Activated CD4-positive, alpha-beta T cell treated with anti-CD3 and anti-CD28 coated beads, Interleukin-10, Interleukin-2, amounts not matched to agents 100 ng/mL and 50 ng/mL, durations not matched to agents 16 hours and 8 hours (primary cell): ENCODE results near the gene PDE7B.
"Not testable (repeated sequence)": the region's sequence is repeated elsewhere in the genome, so short reads cannot be mapped to it uniquely, and the experiment has no call there.

Experiments
- DNase-seq: peaks from one replicate; pipeline ENCODE4 v3.0.0-alpha.2; 2020

The PDE7B gene

DNA sequence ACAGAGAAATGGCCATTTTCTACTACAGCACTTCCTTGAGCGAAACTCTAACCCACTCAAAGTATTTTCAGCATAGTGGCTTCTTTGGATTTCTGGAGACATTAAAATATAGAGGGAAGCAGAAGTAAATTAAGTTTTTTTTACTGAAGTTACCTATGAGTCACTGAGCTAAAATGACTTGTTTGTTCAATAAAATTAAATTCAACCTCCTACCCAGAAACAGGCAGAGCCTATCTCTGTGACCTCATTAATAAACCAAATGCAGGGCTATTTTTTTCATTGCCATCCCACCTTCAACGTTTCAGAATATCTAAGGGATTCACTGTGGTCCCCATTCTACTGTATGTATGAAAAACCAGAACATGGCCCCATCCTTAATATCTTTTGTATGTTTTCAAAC is 265.6 kb downstream of the PDE7B start:
- DNase-seq: no peak

DNA sequence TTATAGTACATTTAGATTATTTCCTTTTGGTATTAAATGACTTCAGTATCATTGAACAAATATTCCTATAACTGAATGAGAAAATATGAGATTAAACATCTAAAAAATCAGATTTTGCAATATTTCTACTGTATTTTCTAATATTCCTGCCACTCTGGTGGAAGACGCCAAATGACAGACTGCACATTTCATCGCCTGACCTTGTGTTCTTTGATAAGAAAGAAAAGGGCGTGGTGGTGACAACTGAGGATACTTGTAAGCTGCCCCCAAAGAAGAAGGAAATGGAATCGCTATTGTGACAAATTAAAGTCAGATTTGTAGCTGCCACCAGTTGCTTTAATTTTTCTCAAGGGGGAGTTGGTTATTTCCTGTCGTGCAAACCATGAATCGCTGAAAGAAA is 267.3 kb downstream of the PDE7B start:
- no peak for DNase-seq

DNA sequence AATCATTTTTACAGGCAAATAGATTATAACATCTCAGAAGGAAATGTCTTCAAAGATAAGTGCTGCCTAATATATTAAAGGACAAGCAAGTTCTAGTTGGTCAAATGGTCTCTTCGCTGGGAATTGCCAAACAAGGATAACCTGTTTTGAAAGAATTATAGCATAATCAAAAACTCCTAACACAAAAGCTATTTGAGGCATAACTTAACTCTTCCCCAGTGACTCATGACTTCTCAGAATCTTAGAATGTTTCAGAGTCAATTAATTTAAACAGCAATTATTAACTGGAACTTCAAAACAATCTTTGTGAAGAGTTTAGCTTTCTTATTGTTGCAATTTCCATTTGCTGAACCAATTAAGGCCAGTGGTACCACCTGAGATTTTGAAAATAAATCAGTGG is 272.0 kb downstream of the PDE7B start:
- no peak for DNase-seq

DNA sequence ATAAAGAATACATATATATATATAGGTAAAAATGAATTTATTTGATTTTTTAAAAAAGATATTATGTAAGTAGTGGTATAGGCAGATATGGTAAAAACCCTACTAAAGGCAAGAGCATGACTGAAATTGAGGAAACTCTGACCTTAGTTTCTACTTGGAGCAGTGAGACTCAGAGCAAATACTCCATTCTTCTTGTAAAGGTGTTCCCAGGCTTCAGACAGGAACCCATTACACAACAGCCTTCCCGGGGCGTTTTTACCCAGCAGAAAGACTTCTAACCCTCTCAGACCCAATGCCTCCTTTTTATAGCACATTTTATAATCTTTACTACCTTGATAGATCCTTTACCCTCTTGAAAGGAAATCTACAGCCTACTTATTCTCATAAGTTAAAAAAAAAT is 274.1 kb downstream of the PDE7B start:
- no peak for DNase-seq

DNA sequence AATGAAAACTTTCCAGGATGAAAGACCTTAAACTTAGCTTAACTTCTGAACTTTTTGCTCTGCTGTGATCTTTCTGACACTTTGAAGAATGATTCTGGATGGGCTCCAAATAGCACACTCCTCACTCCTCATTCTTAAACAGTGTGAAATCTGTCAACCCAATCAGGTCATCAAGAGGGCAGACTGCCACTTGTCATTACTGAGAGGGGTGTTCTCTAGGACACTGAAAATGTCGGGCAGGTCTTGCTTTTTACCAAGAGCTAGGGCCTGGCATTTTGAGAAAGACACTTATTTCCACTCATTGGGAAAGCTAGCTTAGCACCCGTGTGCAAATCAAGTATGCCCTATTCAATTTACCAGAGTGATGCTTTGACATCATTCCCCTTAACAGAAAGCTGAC is 276.4 kb downstream of the PDE7B start:
- DNase-seq: no peak

DNA sequence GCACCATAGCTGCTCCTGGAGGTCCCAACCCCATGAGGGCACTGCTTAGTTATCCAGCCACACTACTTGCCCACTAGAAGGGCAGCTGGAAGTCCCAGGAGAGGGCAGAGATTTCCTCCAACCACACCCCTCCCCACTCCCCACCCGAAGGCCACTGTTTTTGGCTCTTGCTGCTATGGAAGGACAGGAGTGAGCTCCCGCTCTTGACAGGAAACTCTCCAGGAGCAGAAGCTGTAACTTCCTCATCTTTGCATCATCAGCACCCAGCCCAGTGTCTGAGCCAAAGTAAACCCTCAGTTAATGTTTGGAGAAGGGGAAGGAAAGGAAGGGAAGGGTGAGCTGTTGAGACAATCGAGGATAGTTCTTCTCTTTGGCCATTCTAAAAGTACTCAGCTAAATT is 277.9 kb downstream of the PDE7B start:
- no peak for DNase-seq

DNA sequence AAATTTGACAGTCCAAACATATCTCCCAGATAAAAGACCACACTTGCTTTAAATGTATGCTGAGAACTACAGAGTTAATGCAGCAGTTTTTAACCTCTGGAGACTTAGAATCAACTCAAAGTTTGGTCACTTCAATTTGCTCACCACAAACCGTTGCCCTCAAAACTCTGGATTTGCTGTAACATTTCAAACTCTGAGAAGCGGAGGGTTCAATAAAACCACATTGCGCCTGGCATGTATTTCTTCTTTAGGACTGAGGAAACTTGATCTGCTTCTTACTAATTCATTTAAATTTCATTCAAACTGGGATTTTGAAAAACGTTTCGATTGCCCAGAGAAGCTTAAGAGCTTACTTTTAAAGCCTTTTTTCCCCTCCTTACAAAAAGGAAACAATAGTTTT is 282.8 kb downstream of the PDE7B start:
- no peak for DNase-seq

DNA sequence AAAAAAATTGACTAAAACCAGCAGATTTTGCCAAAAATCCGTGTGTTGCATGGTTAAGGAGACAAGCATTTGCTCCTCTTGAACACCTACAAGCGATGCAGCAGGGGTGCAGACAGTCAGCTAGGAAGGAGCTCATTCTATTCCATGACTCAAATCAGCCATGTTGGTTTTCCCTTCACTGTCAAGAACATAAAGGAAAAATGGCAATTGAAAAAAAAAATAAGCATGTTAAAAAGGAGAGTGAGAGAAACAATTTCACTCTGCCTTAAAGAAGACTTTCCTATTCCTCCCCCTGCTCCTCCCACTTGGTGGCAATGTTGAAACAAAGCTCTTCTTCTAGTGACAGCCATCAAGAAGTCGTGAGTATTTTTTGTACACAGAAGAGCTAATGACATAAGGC is 283.2 kb downstream of the PDE7B start:
- DNase-seq: no peak

DNA sequence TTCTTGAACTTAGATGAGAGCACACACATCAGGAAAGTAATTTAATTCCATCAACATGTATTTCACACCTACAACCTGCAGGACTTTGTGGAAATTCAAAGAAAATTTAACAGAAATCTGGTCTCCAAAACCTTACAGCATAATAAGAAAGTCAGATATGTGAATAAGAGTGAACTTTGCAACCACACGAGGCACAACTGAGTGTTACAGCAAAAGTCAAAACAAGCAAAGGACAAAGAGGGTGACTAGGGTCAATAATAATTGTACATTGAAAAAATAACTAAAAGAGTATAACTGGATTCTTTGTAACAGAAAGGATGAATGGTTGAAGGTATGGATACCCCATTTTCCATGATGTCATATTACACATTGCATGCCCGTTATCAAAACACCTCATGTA is 284.8 kb downstream of the PDE7B start:
- no peak for DNase-seq

DNA sequence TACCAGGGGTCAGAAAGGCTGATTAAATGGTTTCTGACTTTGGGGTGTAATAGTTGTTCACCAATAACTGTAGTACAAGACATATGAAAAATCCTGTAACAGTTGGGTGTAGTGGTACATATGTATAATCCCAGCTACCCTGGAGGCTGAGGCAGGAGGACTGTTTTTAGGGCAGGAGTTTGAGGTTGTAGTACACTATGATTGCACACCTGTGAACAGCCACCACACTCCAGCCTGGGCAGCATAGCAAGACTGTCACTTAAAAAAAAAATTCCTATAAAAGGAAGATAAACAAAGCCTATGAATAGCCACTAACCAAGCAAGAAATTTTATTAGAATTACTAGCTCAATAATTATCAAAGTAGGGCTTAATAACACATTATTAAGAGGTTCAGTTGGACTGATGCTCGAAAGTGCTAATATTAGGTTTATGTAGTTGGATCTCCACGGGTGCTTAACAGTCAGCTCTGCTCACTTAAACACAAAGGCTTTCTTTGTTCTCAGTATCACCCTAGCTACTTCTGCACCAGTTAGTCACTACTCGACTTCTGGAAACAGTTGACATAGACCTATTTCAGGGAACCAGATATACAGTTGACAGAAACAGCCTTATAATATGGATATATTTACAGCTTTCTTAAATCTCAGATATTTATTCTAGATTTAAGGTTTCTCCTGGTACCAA is 285.6 kb downstream of the PDE7B start:
- no peak for DNase-seq

DNA sequence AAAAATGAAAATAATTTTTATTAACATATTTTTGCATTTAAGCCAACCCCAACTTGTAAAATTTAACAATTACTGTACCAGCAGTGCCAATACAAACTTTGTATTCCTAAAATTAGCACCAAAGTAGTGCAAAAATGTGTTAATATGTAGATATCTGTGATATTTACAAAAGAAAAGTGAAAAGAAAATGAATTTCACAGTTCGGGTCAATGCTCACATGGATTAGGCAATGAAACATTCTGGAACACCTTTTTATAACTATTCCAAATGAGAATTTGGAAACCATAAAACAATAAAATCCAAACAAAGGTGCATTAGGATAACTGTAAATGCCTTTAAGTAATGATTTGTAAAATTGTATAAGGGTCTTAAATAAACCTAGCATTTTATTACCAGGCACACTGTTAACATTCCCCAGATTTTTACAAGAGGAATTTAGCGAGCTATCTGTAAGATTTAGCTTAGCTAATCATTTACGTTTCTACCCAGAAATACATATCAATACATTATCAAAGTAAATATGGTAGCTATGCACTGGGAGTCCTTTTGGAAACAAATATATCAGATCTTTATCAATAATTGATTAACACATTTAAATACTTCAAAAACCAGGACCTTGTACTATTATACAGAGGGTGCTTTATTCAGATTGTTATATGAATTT is 286.4 kb downstream of the PDE7B start:
- no peak for DNase-seq

DNA sequence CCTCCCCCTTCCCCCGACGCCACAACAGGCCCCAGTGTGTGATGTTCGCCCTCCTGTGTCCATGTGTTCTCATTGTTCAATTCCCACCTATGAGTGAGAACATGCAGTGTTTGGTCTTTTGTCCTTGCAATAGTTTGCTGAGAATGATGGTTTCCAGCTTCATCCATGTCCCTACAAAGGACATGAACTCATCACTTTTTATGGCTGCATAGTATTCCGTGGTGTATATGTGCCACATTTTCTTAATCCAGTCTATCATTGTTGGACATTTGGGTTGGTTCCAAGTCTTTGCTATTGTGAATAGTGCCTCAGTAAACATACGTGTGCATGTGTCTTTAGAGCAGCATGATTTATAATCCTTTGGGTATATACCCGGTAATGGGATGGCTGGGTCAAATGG is 287.6 kb downstream of the PDE7B start:
- DNase-seq: not testable (repeated sequence)

DNA sequence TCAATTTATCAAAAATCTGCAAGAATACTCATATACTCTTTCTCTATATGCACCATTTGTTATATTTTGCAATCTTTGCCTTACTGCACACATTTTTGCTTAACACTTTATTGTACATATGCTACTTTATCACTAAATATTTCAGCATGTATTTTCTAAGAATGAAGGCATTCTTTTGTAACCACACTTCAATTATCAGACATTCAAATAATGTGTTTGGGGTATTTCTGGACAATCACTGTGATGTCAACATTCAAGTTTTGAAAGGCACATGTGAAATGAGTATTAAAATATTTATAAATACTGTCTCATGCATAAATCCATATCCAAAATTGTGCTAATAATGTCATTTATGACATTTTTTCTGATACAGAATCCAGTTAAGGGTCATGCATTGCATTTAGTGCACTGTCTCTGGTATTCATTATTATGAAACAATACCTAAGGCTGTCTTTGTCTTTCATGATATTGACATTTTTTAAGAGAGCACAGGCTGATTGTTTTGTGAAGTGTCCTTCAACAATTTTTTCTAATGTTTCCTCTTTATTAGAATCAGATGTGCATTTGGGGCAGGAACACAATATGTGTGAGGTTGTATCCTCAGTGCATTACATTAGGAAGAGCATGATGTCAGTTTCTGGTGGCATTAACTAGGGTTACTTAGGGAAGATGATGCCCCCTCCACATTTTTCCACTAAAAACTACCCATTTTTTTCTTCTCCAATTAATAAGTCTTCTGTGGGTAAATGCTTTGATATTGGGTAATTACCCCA is 292.9 kb downstream of the PDE7B start:
- no peak for DNase-seq

DNA sequence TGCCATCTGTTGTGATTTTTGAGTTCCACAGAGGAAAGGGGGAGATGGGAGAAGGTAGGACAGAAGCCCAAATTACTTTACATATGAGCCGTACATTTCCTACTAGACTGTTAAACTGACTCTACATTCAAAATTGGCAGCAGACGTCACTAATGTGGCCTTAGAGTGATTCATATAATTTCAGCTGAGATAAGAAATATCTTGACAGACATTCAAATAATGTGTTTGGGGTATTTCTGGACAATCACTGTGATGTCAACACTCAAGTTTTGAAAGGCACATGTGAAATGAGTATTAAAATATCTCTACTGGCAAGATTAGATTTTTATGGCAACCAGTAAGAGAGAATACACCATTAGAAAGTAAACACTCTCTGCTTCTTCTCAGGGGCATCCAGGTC is 294.6 kb downstream of the PDE7B start:
- DNase-seq: no peak

DNA sequence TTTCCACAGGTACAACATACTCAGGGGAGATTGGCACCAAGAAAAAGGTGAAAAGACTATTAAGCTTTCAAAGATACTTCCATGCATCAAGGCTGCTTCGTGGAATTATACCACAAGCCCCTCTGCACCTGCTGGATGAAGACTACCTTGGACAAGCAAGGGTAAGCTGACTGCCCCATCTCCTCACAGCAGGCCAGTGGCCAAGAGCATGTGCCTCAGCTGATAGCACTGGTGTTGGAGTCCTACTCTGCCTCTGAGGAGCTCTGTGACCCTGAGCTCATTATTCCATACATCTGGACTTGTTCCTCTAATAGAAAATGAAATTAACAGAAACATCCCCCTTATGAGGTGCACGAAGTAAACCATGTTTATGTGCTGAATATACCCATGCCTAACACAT is 295.8 kb downstream of the PDE7B start:
- no peak for DNase-seq

DNA sequence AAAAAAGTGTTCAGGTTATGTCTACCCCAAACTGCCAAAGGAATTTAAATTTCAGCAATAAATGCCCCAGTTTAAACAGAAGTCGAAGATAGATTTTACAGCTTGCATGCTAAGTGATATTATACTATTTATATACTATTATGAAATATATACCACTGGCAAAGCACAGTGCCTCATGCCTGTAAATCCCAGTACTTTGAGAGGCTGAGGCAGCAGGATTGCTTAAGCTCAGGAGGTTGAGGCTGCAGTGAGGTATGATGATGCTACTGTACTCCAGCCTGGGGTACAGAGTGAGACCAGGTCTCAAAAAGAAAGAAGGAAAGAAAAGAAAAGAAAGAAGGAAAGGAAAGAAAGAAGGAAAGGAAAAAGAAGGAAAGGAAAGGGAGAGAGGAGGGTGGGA is 296.6 kb downstream of the PDE7B start:
- DNase-seq: no peak

DNA sequence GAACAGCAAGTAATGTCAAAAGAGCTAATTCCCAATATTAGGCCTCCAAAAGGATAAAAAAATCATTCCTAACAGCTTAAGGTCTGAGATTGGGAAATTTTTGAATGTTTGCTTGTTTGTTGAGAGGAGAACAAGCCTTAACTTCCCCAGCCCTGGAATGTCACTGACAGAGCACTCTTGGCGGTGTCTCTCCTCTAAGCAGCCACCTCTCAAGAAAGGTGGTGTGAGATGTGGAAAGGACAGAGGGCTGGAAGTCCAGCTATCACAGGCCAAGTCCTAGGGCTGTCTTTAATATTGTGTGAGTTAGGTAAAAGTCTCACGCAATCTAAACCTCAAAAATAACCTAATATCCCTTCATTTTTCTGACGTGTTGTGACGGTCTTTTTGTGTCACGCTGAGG is 297.0 kb downstream of the PDE7B start:
- DNase-seq: no peak

DNA sequence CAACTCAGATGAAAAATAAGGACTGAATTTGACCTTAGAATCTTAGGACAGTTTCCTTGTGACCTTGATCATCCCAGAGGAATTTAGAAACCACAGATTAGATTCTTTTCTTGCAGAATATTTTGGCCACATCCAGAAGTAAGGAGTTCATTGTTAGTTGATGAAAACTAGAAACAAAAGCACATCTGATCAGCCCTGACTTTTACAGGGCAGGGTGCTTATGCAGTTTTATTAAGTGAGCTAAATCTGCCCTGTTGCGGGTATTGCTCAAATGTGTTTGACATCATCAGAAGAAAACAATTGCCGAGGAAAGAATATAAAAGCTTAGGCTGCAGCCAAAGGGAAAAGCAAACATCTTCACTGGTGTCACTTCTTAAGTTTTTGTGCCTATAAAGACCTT is 297.8 kb downstream of the PDE7B start:
- DNase-seq: no peak

DNA sequence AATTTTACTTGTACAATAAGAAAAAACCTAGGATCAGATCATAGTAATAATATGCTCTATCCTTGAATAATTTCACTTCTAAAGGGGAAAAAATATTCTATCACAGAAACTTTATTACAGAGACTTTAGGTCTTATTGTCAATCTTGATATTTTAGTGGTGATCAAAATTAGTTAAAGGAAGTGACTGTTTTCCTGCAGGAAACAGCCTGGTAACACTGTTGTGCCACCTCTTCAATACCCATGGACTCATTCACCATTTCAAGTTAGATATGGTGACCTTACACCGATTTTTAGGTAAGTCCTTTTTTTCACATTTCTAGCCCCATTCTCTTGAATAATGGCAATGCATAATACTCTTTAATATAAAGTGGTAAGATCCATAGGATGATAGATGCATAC is 299.5 kb downstream of the PDE7B start:
- DNase-seq: no peak

DNA sequence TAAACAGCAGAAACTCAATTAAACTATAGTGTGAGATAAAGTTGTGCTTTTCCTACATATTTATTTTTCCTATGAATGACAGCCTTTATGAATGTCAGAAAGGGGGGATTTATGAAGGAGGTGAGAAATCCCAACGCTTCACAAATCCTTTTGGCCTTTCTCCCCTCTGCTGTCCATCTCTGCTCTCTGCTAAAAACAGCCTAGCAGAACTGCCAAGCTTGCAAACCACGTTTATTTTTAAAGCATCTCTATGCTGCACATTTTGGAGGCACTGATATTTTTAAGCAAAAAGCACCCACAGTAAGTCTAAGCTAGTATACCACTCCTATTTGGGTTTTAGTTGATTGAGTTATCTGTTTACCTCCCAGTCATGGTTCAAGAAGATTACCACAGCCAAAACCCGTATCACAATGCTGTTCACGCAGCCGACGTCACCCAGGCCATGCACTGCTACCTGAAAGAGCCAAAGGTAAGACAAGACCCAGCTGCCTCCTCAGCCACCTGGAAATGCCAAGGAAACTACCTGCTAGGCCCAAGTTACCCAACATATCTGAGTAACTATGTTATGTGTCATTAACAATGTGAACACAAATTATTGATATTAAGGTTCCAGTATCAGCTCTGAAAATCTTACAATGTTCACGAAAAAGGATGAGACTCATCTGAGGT is 302.3 kb downstream of the PDE7B start:
- no peak for DNase-seq

DNA sequence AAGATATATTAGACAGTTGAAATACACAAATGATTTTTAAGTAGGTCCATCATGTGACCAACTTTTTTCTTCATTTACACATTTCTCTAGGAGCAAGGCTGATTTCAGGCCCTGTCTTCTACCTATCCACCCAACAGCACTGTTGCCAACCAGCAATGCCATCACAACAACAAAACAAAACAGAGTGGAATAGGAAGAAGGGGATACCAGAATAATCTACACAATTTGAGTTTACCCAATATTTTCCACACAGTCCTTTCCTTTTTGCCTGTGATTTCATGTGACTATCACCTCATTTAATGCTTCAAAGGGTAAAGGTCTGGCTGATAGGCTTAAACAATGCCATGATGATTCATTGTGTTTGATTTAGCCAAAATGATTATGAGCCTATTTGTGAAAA is 303.7 kb downstream of the PDE7B start:
- DNase-seq: no peak

DNA sequence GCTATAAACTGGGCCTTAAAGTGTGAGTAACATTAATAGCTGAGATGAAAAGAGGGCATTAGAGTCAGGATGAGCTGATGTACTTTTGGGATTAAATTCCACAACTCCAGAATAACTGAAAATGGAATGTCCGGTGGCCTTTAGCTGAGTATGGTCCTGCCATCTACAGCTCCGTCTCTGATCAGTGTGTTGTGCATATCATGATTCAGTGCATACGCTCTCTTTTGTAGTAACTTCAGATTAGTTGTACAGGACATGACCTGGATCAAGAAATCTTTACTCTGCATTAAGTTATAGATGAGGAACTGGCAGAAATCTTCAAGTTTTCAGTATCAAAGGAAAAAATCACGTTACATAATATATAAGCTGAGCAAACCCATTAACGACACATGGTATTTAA is 306.2 kb downstream of the PDE7B start:
- DNase-seq: no peak

DNA sequence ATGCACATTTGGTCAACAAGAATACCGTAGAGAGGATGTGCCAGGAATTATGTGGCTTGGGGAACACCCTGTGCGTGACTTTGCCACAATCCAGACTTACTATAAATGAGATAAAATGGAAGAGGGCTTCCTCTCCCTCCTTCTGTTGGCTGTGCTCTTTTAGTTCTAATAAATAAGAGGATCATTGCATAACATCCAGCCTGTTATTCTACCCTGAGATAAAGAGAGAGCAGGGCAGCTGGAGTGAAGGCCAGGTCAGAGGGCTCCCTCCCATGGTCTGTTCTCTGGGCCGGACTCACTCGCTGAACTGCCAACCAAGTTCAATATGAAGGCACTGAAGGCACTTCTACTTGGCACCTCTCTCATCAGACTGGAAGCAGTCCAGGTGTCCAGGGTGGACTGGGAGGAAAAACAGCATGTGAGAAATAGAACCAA is 306.9 kb downstream of the PDE7B start:
- DNase-seq: no peak

DNA sequence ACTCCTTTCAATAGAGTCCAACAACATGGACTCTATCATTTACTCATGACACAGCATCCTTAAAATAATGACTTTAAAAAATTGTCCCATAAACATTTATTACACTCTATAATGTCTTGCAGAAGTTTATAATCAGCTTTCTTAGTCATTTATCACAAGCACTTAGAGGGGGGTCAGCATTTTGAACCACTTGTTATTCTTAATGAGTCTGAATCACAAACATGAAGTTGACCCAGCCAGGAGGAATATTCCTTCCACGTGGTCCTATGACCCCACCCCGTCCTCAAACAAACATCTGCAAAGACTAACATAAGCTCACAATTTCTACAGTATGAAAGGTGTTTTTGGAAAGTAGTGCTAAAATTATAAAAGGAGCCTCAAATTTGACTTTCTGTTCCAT is 307.5 kb downstream of the PDE7B start:
- no peak for DNase-seq
